Stomach (tissue), 4 donors: ENCODE results near the gene DOCK2.

Experiments used
- POLR2A ChIP-seq, 4 donors: fragments of 450-650 bp; IDR thresholded peaks; one replicate each; pipeline ENCODE4 v1.6.1; 2016; ENCODE audit warnings: antibody characterized with exemption in 4 of 4, control low read depth in 2 of 4, mild to moderate bottlenecking in 1 of 4, moderate library complexity in 1 of 4
- POLR2AphosphoS5 ChIP-seq, 3 donors: sonication (generic); formaldehyde crosslinking; IDR thresholded peaks; one replicate each; pipeline ENCODE4 v1.6.1; 2016; ENCODE audit warnings: antibody characterized with exemption in 3 of 3
- TF ChIP-seq, protein P1 (sequence below), 7 experiments: fragments of 450-650 bp in 4 of 7; fragments of 200-600 bp in 3 of 7; sonication (generic) in 3 of 7; IDR thresholded peaks; one replicate each; pipeline ENCODE4 v1.5.1; 2016 to 2019; ENCODE audit warnings: antibody characterized with exemption in 7 of 7, control low read depth in 2 of 7, mild to moderate bottlenecking in 1 of 7

DNA sequence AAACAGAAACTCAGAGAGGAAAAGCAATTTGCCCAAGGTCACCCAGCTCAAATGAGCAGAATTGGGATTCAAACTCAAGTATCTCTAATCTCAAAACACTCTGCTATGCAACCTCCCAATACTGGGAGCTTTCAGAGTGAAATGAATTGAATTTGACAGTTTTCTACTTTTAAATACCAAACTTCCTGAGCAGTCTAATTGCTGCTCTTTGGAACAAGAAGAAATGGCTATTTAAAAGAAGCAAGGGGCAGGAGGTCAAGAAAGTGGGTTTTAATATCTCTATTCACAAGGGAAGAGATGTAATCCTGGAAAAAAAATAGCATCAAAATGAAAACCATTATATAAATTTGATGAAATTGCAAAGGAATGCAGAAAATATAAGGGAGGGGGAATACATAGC, 200.6 kb downstream of the DOCK2 start:
- TF ChIP-seq, protein P1, sequence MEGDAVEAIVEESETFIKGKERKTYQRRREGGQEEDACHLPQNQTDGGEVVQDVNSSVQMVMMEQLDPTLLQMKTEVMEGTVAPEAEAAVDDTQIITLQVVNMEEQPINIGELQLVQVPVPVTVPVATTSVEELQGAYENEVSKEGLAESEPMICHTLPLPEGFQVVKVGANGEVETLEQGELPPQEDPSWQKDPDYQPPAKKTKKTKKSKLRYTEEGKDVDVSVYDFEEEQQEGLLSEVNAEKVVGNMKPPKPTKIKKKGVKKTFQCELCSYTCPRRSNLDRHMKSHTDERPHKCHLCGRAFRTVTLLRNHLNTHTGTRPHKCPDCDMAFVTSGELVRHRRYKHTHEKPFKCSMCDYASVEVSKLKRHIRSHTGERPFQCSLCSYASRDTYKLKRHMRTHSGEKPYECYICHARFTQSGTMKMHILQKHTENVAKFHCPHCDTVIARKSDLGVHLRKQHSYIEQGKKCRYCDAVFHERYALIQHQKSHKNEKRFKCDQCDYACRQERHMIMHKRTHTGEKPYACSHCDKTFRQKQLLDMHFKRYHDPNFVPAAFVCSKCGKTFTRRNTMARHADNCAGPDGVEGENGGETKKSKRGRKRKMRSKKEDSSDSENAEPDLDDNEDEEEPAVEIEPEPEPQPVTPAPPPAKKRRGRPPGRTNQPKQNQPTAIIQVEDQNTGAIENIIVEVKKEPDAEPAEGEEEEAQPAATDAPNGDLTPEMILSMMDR (IDR thresholded peaks at IDR 0.05), result no peak
- TF ChIP-seq POLR2A (IDR thresholded peaks at IDR 0.05), result no peak
- no peak for TF ChIP-seq POLR2AphosphoS5 (IDR thresholded peaks at IDR 0.05)
